Measurements from ENCODE around the gene GINS2.

The GINS2 gene

GRCh38 chr16:85695196-85696128 lies 6.7 kb upstream of the GINS2 start:
- TF ChIP-seq CTCF (IDR thresholded peaks at IDR 0.05; ENCODE audit: insufficient read depth, missing control alignments), result no peak
- no peak for DNase-seq (ENCODE audit: insufficient read length, low spot score)
- FAIRE-seq, result no peak

GRCh38 chr16:85690469-85691064 lies 1.8 kb upstream of the GINS2 start:
- FAIRE-seq, result no peak
- no peak for TF ChIP-seq CTCF (IDR thresholded peaks at IDR 0.05; ENCODE audit: insufficient read depth, missing control alignments)
- DNase-seq (ENCODE audit: insufficient read length, low spot score), result no peak

GRCh38 chr16:85689950-85690320 lies 1.2 kb upstream of the GINS2 start:
- TF ChIP-seq CTCF (IDR thresholded peaks at IDR 0.05; ENCODE audit: insufficient read depth, missing control alignments), result no peak
- DNase-seq (ENCODE audit: insufficient read length, low spot score) (no peak), FAIRE-seq (no peak)

- FAIRE-seq, result no peak
- no peak for TF ChIP-seq CTCF (IDR thresholded peaks at IDR 0.05; ENCODE audit: insufficient read depth, missing control alignments)
- DNase-seq (ENCODE audit: insufficient read length, low spot score), result no peak
Measured at GRCh38 chr16:85689285-85689949, 663 bp upstream of the GINS2 start.

DNA sequence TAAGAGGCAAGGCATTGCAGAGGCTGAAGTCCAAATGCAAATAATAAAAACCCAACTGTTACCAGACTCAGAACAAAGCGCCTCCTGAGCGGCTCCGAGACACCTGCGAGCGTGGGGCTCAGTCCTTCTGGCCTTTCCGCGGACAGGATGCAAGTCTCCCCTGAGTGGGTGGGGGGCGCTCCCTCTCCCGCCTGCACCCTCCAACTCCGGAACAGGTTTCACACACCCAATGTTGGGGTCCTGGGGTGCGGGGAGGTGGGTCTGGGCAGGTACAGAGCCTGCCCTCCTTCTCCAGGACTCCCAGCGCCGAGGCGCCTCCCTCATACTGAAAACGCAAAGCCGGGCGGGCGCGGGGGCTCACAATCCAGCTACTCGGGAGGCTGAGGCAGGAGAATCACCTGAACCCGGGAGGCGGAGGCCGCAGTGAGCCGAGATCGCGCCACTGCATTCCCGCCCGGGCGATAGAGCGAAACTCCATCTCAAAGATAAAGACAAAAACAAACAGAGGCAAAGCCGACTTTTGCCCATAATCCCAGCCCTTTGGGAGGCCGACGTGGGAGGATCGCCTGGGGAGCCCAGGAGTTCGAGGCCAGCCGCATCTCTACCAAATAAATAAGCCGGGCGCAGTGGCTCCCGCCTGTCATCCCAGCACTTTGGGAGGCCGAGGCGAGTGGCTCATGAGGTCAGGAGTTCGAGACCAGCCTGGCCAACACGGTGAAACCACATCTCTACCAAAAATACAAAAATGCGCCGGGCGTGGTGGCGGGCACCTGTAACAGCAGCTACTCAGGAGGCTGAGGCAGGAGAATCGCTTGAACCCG lies 893 bp downstream of the GINS2 start:
- DNase-seq (ENCODE audit: insufficient read length, low spot score) (no peak), FAIRE-seq (no peak)
- TF ChIP-seq CTCF (IDR thresholded peaks at IDR 0.05; ENCODE audit: insufficient read depth, missing control alignments), result no peak

DNA sequence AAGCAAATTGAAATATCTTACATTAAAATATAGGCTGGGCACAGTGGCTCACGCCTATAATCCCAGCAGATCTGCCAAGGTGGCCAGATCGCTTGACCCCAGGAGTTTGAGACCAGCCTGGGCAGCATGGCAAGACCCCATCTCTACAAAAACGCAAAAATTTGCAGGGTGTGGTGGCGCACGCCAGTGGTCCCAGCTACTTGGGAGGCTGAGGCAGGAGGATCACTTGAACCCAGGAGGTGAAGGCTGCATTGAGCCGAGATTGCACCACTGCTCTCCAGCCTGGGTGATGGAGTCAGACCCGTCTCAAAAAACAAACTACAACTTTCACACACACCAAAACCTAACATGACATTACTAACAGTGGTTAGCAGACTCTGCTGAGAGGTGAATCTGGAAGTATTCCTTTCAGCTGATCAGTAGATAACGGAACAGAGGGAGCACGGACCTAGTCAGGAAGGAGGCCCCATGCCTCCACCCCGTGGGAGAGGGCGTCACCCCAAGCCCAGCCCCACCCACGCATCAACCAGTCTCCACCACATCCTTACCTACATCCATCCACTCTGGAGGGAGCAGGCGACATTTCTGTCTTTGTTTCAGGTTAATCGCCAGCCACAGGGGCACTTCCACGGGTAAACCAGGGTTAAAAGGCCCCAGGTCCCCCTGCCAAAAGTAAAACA lies 1.7 kb downstream of the GINS2 start:
- TF ChIP-seq CTCF (IDR thresholded peaks at IDR 0.05; ENCODE audit: insufficient read depth, missing control alignments), result no peak
- no peak for DNase-seq (ENCODE audit: insufficient read length, low spot score)
- FAIRE-seq, result no peak
